IPS-18c (cell line): ENCODE data around the gene ZNF583.
A peak's percentile ranks its signal among the peaks of the same experiment; 100 is the strongest.

Experiments
- H3K4me3 ChIP-seq: 2 replicates; pipeline ENCODE4 v1.7.0; 2013; ENCODE audit warnings: low read depth, mild to moderate bottlenecking, low read length, moderate library complexity; ENCODE audit not compliant: insufficient read depth
- H3K9me3 ChIP-seq: one replicate; pipeline ENCODE4 v1.6.1; 2013; ENCODE audit warnings: mild to moderate bottlenecking, low read length, moderate library complexity; ENCODE audit not compliant: control insufficient read depth, insufficient read depth

ZNF583 gene

DNA sequence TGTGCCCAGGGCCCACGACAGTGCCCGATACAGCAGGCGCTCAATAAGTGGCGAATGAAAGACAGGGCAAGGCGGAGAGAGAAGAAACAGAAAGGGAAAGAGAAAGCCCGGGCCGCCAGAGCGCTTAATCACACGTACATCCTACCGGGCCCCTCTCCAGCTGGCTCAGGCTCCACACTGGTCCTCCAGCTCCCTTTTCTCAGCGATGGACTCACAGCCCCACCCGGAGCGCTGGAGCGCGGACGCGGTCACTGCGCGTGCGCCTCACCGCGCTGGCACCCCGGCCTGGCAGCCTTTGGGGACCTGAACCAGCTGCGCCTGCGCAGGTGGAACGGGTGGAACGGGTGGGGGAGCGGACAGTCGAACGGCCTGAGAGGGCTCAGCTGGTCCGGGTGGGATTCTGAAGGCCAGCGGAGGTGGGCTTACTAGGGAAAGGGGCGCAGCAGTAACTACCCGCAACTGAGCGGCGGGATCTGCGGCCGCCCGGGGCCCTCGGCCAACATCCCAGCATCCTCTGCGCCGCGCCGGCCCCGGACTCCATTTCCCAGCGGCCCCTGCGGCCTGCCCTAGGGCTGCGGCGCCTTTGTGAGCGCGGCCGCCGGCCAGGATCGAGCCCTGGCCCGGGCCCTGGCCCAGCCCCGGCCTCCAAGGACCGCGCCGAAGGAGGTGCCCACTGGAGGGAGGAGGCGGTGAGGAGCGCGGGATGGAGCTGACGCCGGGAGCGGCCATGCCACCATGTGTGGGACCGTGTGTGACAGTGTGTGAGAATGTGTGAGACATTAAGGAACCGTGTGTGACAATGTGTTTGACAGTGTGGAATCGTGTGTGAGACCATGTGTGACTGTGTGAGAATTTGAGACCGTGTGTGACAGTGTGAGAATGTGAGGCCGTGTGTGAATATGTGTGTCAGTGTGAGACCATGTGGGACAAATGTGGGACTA lies at the start of gene ZNF583:
Gene ZNF583 (plus strand): TSS at position 569 of the 941 bp plus-strand sequence. CDS start 2,783 bp downstream, outside the sequence.
- Histone ChIP-seq H3K4me3 (peak within 1 kb of the TSS; percentile 93), H3K9me3 (peaks cover 5% of the 10 kb centered on the region)

DNA sequence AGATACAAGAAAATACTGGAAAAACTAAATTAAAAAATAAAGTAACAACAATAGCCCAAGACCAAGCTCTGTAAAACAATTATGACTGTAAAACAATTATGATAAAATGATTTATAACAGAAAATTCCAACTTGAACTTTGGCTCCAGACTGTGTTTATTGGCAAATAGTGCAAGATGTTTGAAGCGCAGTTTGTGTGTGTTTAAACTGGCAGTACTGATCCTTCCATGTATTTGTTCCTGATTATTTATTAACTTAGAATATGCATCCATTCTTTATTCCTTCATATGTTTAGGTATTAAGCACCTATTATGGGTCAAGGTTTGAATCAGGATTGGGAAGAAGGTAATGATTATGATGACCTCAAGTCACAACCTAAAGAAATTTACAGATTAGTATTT lies 48.6 kb upstream of the ZNF583 start:
- Histone ChIP-seq H3K4me3 (no peak overlapping the region), H3K9me3 (no peaks in the 10 kb centered on the region)

DNA sequence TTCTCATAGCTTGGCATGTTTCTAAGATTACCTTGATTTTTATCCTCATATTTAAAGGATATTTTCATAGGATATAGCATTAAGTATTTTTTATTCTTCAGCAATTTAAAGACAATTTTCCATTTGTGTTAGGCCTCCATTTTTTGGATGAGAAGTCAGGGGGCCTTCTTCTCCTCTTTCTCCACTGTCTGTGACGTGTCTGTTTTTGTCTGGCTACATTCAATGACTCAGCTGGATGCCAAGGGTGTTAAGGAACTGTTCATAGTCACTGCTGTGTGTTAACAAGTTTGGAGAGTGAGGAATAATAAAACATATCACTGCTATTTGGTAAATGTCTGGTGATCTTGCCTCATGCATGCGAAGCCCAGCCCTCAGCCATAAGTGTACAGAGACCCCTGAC lies 47.2 kb upstream of the ZNF583 start:
- Histone ChIP-seq H3K9me3 (no peaks in the 10 kb centered on the region), H3K4me3 (no peak overlapping the region)

DNA sequence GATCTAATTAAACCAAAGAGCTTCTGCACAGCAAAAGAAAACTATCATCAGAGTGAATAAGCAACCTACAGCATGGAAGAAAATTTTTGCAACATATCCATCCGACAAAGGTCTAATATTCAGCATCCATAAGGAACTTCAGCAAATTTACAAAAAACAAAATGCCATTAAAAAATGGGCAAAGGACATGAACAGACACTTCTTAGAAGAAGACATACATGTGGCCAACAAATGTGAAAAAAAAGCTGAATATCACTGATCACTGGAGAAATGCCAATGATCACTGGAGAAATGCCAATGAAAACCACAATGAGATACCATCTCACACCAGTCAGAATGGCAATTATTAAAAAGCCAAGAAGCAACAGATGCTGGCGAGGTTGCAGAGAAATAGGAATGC lies 43.3 kb upstream of the ZNF583 start:
- no peak overlapping the region for H3K4me3 ChIP-seq
- H3K9me3 ChIP-seq = no peaks in the 10 kb centered on the region

DNA sequence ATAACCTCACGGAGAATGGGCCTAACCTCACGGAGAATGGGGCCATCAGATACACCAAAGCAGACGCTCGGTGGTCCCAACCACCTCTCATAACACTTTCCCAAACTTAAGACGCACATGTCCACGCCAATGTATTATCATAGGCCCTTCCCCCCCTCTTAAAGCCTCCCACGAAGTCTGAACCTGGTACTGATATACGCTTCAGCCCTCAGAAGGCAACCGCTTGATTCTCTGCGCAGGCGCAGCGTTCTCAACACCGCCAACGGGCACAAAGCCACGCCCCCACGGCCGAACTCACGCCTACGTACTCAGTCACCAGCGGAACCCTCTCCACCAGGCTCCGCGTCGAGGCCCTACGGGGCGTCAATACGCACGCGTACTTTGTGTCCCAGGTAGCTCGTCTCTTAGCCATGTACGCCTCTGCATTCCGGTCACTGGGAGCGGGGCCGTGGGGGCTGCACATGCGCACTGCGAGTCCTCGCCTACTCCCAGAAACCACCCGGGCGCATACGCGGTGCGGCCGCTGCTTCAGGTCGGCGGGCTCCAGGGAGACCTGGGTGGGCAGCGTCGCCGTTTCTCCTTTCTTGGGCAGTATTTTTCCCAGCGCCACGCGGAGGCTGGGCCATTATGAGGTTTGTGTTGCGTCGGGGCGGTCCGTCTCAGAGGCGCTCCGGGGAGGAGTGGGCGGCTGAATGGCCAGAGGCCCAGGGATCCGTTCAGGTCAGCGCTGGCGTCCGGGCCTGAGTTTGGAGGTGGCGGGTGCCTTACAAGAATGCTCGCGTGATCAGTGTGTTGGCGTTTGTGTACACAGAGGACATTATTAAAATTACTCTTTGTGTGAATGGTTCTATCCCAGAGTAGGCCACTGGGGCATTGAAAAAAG lies 36.1 kb upstream of the ZNF583 start:
- H3K9me3 ChIP-seq = peaks cover 3% of the 10 kb centered on the region
- H3K4me3 ChIP-seq = peak overlapping the region; percentile 88

DNA sequence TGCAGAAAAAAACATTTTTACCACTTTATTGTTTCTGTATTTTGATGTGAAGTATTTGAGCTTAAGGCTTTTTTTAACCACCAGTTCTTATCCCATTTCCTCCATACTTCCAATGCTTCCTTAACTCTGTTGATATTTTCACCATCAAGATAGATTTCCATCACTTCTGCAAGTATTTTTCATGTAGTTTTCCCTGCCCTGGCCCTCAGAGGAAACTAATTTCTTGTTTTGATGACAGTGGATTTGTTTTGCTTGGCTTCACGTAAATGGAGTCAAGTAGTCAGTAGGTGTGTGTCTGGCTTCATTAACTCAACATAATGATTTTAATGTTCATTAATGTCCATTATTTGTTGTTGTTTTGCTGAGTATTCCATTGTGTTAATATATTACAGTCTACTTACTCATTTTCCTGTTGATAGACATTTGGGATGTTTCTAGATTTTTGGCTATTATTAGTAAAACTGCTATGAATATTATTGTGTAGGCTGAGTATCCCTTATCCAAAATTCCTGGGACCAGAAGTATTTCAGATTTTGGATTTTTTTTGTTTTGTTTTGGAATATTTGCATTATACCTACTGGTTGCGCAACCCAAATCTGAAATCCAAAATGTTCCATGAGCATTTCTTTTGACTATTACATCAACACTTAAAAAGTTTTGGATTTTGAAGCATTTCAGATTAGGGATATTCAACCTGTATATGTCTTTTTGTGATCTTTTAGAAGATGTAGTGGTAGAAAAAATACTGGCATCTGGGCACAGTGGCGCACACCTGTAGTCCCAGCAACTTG lies 34.1 kb upstream of the ZNF583 start:
- Histone ChIP-seq H3K4me3 (no peak overlapping the region), H3K9me3 (peaks cover 3% of the 10 kb centered on the region)

DNA sequence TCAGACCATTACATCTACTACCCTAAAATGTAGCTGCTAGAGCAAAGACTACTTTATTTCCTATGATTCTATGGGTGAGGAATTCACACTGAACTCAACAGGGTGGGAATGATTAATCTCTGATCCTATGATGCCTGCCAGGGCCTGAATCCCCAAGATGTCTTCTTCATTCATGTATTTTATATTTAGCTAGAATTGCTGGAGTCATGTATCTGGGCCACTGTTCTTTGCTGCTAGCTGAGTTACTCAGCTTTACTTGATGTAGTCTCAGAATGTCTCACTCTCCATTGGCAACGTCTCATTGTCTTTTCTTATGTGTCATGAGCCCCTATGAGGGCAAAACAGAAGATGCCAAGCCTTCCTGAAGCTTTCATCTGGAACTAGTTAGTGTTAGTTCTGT lies 31.9 kb upstream of the ZNF583 start:
- no peak overlapping the region for H3K4me3 ChIP-seq
- peaks cover 3% of the 10 kb centered on the region for H3K9me3 ChIP-seq

DNA sequence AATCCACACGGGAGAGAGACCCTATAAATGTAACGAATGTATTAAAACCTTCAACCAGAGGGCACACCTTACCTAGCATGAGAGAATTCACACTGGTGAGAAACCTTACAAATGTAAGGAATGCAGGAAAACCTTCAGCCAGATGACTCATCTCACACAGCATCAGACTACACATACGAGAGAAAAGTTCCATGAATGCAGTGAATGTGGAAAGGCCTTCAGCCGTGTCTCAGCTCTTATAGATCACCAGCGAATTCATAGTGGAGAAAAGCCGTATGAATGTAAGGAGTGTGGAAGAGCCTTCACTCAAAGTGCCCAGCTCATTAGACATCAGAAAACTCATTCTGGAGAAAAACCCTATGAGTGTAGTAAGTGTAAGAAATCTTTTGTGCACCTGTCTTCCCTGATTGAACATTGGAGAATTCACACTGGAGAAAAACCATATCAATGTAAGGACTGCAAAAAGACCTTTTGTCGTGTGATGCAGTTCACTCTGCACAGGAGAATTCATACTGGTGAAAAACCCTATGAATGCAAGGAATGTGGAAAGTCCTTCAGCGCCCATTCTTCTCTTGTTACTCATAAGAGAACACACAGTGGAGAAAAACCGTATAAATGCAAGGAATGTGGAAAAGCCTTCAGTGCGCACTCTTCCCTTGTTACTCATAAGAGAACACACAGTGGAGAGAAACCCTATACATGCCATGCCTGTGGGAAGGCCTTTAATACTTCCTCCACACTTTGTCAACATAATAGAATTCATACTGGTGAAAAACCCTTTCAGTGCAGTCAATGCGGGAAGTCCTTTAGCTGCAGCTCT lies 26.8 kb upstream of the ZNF583 start:
- H3K9me3 ChIP-seq = no peaks in the 10 kb centered on the region
- H3K4me3 ChIP-seq = no peak overlapping the region

DNA sequence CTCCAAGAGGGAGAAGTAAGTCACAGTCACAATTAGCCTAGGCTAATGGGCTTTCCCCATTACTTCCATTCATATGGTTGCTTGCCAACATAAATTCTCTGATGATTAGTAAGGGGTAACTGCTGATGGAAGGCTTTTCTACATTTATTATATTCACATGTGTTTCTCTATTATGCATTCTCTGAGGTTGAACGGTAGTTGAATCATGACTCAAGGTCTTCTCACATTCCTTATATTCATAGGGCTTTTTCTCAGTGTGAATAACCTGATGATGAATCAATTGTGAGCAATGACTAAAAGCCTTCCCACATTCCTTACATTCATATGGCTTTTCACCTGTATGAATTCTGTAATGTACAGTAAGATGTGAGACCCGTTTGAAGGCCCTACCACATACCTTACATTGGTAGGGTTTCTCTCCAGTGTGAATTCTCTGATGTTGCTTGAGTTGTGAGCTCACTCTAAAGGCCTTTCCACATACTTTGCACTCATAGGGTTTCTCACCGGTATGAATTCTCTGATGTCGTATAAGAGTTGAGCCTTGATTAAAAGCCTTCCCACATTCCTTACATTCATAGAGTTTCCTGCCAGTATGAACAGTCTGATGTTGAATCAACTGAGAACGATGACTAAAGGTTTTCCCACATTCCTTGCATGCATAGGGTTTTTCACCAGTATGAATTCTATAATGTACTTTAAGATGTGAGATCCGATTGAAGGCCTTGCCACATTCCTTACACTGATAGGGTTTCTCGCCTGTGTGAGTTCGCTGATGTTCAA lies 20.1 kb upstream of the ZNF583 start:
- H3K9me3 ChIP-seq = no peaks in the 10 kb centered on the region

DNA sequence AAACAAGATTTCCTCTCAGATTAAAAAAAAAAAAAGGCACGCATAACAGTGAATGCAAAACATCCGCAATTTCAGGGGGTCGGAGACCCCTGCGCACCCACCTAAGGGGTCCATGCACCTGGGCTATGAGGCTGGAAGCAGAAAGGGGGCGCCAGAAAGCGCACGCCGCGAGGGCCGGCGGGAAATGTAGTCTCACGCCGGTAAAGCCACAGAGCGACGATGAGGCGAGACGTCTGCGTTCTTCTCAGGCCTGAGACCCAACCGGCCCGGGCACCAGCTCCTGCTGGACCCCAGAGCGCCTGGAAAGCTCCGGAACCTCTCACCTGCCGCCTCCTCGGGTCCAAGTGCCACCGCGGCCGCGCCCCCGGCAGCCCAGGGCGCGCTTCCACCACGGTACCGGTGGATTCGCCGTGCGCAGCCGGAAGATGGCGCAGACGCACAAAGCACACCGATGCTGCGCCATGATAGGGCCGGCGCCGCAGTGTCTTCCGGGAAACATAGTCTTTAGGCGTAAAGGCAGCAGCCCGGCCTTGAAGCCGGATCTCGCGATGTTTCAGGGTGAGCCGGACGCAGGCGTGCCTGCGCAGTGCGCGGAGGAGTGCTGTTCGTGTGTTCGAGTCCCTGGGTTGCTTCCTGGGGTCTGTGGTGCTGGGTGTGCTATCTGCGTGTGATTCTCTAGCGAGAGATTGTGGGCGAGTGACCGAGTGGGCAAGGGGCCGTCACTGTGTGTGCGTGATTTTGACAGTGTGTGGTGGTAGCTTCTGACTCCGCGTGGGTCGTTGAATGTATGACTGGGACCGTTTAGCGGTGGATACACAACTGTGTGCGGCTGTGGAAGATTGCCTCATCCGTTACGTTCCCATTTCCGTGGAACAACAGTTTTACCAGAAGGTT lies 10.8 kb upstream of the ZNF583 start, which contains the start of gene ZNF582:
Gene ZNF582 (minus strand): TSS at position 416 of the 894 bp plus-strand sequence. CDS start 1,782 bp downstream, outside the sequence.
- Histone ChIP-seq H3K9me3 (no peaks in the 10 kb centered on the region), H3K4me3 (peak within 1 kb of the TSS; percentile 79)

More for the DNA sequence above, 20.1 kb upstream of the ZNF583 start:
- no peak overlapping the region for H3K4me3 ChIP-seq

DNA sequence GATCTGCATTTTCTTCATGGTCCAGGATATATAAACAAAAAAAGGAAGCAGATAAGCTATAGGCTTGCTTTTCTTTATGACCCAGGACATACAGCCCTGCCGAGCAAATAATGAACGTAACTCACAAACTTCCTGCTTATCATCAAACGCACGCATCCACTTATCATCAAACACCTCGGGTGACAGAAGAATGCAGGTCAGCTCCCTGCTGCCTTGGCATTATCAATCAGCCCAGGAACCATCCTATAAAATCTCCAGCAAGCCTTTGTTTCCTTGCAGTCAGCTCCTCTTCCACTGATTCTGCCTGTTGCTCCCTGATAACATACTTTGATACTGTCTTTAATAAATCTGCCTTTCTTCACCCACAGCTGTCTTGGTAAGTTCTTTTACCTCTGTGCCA lies 5.3 kb upstream of the ZNF583 start:
- Histone ChIP-seq H3K9me3 (peaks cover 3% of the 10 kb centered on the region), H3K4me3 (no peak overlapping the region)

DNA sequence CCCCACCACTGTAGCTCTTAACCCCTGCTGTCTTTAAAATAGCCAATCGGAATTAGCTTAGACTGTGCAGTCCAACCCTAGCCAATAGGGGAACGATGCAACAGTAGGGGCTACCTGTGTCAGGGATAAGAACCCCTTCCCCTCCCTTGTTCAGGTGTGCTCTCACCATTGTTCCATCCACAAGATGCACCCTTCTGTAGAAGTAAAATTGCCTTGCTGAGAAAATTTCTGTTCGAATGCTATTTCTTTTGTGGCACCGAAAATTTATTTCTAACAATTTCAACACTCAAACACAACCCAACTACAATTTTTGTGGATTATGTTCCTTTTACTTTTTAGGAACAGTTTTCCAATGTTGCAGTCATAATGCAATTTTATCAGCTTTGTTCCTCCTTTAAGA lies 3.6 kb upstream of the ZNF583 start:
- H3K4me3 ChIP-seq = no peak overlapping the region
- H3K9me3 ChIP-seq = peaks cover 5% of the 10 kb centered on the region

DNA sequence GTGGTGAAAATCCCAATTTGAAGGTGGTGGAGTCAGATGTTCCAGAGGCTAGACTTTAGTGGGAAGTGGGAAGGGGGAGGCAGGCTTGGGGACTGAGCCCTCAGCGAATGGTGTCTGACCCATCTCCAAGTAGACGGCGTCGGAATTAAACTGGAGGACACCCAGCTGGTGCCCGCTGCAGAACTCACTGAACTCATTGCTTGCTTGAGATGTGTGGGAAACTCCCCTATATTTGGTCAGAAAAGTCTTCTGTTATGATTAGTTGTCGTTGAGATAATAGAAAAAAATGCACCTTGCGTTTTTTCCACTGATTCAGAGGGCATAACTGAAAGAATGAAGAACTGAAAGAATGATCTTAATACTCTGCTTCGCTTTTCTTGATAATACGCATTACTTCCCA lies 871 bp upstream of the ZNF583 start:
- Histone ChIP-seq H3K9me3 (peaks cover 5% of the 10 kb centered on the region), H3K4me3 (peak overlapping the region; percentile 93)

DNA sequence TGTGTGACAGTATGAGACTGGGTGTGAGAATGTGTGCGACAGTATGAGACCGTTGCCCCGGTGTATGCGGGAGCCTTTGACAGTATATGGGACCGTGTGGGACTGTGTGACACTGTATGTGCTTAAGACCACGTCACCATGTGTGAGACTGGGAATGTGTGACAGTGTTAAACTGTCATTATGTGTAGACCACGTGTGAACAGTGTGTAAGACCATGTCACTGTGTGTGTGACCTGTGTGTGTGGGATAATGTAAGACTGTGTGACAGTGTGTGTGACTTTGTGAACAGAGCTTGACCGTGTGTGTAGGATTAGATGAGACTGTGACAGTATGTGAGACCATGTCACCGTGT lies 549 bp downstream of the ZNF583 start:
- Histone ChIP-seq H3K9me3 (peaks cover 5% of the 10 kb centered on the region), H3K4me3 (peak overlapping the region; percentile 93)

DNA sequence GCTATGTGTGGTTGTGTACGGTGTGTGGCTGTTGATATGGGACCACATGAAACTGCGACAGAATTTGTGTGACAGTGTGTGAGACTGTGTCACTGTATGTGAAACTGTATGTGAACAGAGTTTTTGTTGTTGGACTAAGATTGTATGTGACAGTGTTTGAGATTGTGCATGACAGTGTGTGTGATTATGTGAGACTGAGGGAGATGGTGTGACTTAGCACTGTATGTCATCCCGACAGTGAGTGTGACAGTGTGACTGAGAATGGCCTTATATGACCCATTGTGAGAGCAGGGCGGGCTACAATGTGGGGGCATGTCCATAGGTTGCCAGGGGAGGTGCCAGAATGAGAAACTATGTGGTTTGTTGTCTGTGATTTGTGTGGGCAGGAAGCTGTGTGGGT lies 930 bp downstream of the ZNF583 start:
- H3K4me3 ChIP-seq = no peak overlapping the region

More for the DNA sequence above, 930 bp downstream of the ZNF583 start:
- H3K9me3 ChIP-seq = peaks cover 5% of the 10 kb centered on the region
